IPS-NIHi7 (cell line): ENCODE data around the gene C12orf43.

Experiments used
- DNase-seq: peaks from one replicate; pipeline ENCODE4 v3.0.0; 2012; ENCODE audit warnings: mixed read lengths; ENCODE audit errors: extremely low spot score

The C12orf43 gene

GRCh38 chr12:120999191-121000120, 16.8 kb downstream of the C12orf43 start:
- peak; percentile 90 for DNase-seq

- no peak for DNase-seq
Observed at GRCh38 chr12:120998435-120998834, 17.9 kb downstream of the C12orf43 start.

GRCh38 chr12:120997448-120997847, 18.8 kb downstream of the C12orf43 start:
- DNase-seq, result no peak

- DNase-seq, result no peak
Observed at GRCh38 chr12:120996133-120996746, 20.0 kb downstream of the C12orf43 start.

GRCh38 chr12:120994589-120995337, 21.5 kb downstream of the C12orf43 start:
- no peak for DNase-seq

- DNase-seq, result no peak
Observed at GRCh38 chr12:120994059-120994458, 22.2 kb downstream of the C12orf43 start.

GRCh38 chr12:120993496-120993895, 22.8 kb downstream of the C12orf43 start:
- no peak for DNase-seq

- no peak for DNase-seq
Observed at GRCh38 chr12:120992989-120993388, 23.3 kb downstream of the C12orf43 start.

GRCh38 chr12:120991965-120992364, 24.3 kb downstream of the C12orf43 start:
- no peak for DNase-seq

- no peak for DNase-seq
Observed at GRCh38 chr12:120990487-120991055, 25.7 kb downstream of the C12orf43 start.

GRCh38 chr12:120989687-120990086, 26.6 kb downstream of the C12orf43 start:
- no peak for DNase-seq

GRCh38 chr12:120988658-120989057, 27.6 kb downstream of the C12orf43 start:
- no peak for DNase-seq

- no peak for DNase-seq
Observed at GRCh38 chr12:120988234-120988633, 28.1 kb downstream of the C12orf43 start.

- DNase-seq, result peak; percentile 26
Observed at GRCh38 chr12:120984351-120984898, 31.9 kb downstream of the C12orf43 start.

- no peak for DNase-seq
Observed at GRCh38 chr12:120983759-120984158, 32.5 kb downstream of the C12orf43 start.

GRCh38 chr12:120982659-120983058, 33.6 kb downstream of the C12orf43 start:
- DNase-seq, result no peak

GRCh38 chr12:120981407-120981941, 34.8 kb downstream of the C12orf43 start:
- DNase-seq, result no peak

- DNase-seq, result no peak
Observed at GRCh38 chr12:120980800-120981368, 35.4 kb downstream of the C12orf43 start.

GRCh38 chr12:120979862-120980696, 36.2 kb downstream of the C12orf43 start:
- DNase-seq, result no peak

- DNase-seq, result no peak
Observed at GRCh38 chr12:120979220-120979861, 36.9 kb downstream of the C12orf43 start.
